ENCODE results near the gene EML3. TPM values are rescaled to one million over a fixed set of nuclear protein-coding genes. Genes with fewer than 3 reads are reported as not detected.

EML3 gene
- polyA plus RNA-seq, 1 donor (not counting 4 experiments of a cell fraction or from before 2014, with no cell fraction given) = 13.6 TPM

DNA sequence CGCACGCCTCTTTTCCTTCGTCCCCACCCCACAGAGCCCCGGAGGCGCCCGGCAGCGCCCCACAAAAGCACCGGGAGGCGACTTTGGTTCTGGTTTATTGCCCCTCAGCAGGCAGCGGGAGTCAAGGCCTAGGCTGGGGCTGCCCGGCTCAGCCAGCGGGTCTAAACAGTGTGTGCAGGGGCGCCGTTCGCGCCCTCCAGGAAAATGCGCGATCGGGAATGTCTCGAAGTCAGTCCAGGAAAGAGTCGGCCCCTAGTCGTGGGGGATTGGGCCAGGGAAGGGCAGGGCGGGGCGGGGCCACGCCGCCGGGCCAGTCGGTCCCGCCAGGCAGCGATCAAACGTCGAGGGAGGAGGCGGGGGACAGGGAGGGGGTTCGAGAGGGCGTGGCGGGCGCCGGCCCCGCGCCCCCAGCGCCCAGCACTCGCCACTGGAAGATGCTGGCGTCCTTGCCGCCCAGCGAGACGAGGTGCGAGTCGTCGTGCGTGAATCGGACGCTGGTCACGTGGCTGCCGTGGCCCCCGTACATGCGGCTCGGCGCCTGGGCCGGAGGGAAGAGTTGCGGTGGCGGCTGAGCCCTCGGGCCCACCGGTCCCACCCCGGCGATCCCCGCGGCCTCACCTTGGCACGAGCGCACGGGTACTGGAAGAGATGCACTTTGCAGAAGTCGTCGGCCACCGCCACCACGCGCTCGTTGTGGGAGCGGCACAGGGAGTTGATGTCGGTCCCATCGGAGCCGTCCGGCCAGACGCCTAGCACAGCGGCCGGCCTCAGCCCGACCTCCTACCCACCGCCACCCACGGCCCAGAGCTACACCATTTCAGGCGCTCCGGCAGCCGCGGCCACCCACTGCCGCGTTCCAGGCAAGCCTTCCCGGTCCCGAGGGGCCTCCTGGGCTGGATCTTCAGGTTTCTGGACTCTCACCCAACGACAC lies 10.2 kb downstream of the EML3 start:
- TF ChIP-seq EZH2 (IDR thresholded peaks at IDR 0.05; ENCODE audit: low read length) = no peak
- TF ChIP-seq, protein P1, sequence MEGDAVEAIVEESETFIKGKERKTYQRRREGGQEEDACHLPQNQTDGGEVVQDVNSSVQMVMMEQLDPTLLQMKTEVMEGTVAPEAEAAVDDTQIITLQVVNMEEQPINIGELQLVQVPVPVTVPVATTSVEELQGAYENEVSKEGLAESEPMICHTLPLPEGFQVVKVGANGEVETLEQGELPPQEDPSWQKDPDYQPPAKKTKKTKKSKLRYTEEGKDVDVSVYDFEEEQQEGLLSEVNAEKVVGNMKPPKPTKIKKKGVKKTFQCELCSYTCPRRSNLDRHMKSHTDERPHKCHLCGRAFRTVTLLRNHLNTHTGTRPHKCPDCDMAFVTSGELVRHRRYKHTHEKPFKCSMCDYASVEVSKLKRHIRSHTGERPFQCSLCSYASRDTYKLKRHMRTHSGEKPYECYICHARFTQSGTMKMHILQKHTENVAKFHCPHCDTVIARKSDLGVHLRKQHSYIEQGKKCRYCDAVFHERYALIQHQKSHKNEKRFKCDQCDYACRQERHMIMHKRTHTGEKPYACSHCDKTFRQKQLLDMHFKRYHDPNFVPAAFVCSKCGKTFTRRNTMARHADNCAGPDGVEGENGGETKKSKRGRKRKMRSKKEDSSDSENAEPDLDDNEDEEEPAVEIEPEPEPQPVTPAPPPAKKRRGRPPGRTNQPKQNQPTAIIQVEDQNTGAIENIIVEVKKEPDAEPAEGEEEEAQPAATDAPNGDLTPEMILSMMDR (optimal IDR thresholded peaks at IDR 0.05 in 1 of 3, IDR thresholded peaks at IDR 0.05 in 1 of 3, conservative IDR thresholded peaks at IDR 0.05 in 1 of 3; ENCODE audit: extremely low read depth in 1 of 3, insufficient read depth in 2 of 3, low read length in 3 of 3) = peak in 2 of 3 experiments; percentile 18 to 39
- H3K79me2 ChIP-seq (ENCODE audit: control insufficient read depth, insufficient read depth, low read length) = peaks cover 36% of the 10 kb centered on the region
- no peaks in the 10 kb centered on the region for H3K9me1 ChIP-seq (ENCODE audit: control insufficient read depth, extremely low read depth, insufficient read depth, low read length)
- dilution Hi-C loops (cut with MboI; ENCODE audit: extremely low pct_ligation_motif_present, low sequenced_read_pairs) = no loop called here
- peaks cover 19 to 24% of the 10 kb centered on the region in 2 experiments for H3K36me3 ChIP-seq (ENCODE audit: control insufficient read depth in 2 of 2, extremely low read depth in 1 of 2, insufficient read depth in 2 of 2, low read length in 2 of 2)
- no peak for DNase-seq (ENCODE audit: low read depth, low spot score)
- no peaks in the 10 kb centered on the region for H3K27me3 ChIP-seq (ENCODE audit: control insufficient read depth, extremely low read depth, insufficient read depth, low read length)
- H3K9ac ChIP-seq (ENCODE audit: control insufficient read depth, extremely low read depth, insufficient read depth, low read length) = peak overlapping the region; percentile 70
- H2AFZ ChIP-seq (ENCODE audit: control insufficient read depth, low read length) = peak overlapping the region; percentile 42
- peak overlapping the region; percentile 68 for H3K27ac ChIP-seq (ENCODE audit: control insufficient read depth, insufficient read depth, low read length)
- H3K4me1 ChIP-seq (ENCODE audit: control insufficient read depth, extremely low read depth, insufficient read depth, low read length) = peaks cover 14% of the 10 kb centered on the region
- peak overlapping the region; percentile 61 to 86 (median 75) for H3K4me3 ChIP-seq (ENCODE audit: control insufficient read depth in 2 of 3, extremely low read depth in 1 of 3, insufficient read depth in 2 of 3, low read depth in 1 of 3, low read length in 3 of 3)
- FAIRE-seq = no peak
- H3K9me3 ChIP-seq (ENCODE audit: control insufficient read depth, low read depth, low read length) = no peaks in the 10 kb centered on the region
- H3K4me2 ChIP-seq (ENCODE audit: control insufficient read depth, extremely low read depth, insufficient read depth, low read depth, low read length) = peak overlapping the region; percentile 80
- no peaks in the 10 kb centered on the region for H4K20me1 ChIP-seq (ENCODE audit: control insufficient read depth, extremely low read depth, insufficient read depth, low read length)

DNA sequence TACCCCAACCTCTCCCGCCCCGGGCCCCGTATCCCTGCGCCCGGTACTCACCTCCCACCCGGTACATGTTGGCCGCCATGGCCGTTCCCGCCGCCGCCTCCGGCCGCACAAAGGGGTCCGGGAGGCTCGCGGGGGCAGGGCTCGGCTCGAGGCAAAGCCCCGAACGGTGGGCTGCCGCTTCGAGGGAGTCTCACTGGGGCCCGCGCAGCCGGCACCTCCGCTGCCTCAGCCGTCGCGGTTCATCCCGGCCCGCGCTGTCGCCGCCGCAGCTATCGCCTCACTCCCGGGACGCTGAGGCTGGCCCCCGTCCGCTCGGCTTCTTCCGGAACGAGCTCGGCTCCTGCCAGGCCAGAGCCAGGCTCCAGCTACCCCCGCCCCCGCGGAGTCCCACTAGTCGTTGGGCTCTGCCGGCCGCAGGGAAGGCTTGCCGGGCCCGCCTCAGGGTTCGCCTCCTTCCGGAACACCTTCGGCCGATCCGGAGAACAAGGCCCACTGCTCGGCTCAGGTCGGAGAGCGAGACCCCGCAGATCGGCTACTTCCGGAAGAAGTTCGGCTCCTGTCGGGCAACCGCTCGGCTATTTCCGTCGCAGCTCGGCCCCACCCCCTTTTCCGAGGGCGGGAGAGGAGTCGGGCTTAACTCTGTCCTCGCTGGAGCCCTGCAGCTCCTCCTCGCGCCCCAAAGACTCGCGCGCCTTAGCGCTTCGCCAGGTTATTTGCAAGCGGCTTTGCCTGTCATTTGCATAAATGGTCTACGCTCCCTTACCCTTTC lies 11.0 kb downstream of the EML3 start, which contains the start of gene MTA2:
Gene MTA2, minus strand, starts transcription at position 494 of the 769 bp plus-strand sequence. Its CDS starts 415 bp downstream, at position 79.
- H3K79me2 ChIP-seq (ENCODE audit: control insufficient read depth, insufficient read depth, low read length) = peaks cover 41% of the 10 kb centered on the region
- FAIRE-seq (peak; percentile 78), DNase-seq (ENCODE audit: low read depth, low spot score) (peak; percentile 93)
- TF ChIP-seq, protein P1 (optimal IDR thresholded peaks at IDR 0.05 in 1 of 3, IDR thresholded peaks at IDR 0.05 in 1 of 3, conservative IDR thresholded peaks at IDR 0.05 in 1 of 3; ENCODE audit: extremely low read depth in 1 of 3, insufficient read depth in 2 of 3, low read length in 3 of 3) = no peak
- no peak for TF ChIP-seq EZH2 (IDR thresholded peaks at IDR 0.05; ENCODE audit: low read length)
- peaks cover 26 to 29% of the 10 kb centered on the region in 2 experiments for H3K36me3 ChIP-seq (ENCODE audit: control insufficient read depth in 2 of 2, extremely low read depth in 1 of 2, insufficient read depth in 2 of 2, low read length in 2 of 2)
- peak within 1 kb of the TSS; percentile 42 for H2AFZ ChIP-seq (ENCODE audit: control insufficient read depth, low read length)
- no peaks in the 10 kb centered on the region for H3K27me3 ChIP-seq (ENCODE audit: control insufficient read depth, extremely low read depth, insufficient read depth, low read length)
- H3K4me2 ChIP-seq (ENCODE audit: control insufficient read depth, extremely low read depth, insufficient read depth, low read depth, low read length) = peak within 1 kb of the TSS; percentile 99
- peak within 1 kb of the TSS; percentile 77 to 99 (median 86) for H3K4me3 ChIP-seq (ENCODE audit: control insufficient read depth in 2 of 3, extremely low read depth in 1 of 3, insufficient read depth in 2 of 3, low read depth in 1 of 3, low read length in 3 of 3)
- H4K20me1 ChIP-seq (ENCODE audit: control insufficient read depth, extremely low read depth, insufficient read depth, low read length) = no peaks in the 10 kb centered on the region
- H3K27ac ChIP-seq (ENCODE audit: control insufficient read depth, insufficient read depth, low read length) = peak within 1 kb of the TSS; percentile 95
- dilution Hi-C loops (cut with MboI; ENCODE audit: extremely low pct_ligation_motif_present, low sequenced_read_pairs) = no loop called here
- H3K9me1 ChIP-seq (ENCODE audit: control insufficient read depth, extremely low read depth, insufficient read depth, low read length) = no peaks in the 10 kb centered on the region
- peak within 1 kb of the TSS; percentile 95 for H3K9ac ChIP-seq (ENCODE audit: control insufficient read depth, extremely low read depth, insufficient read depth, low read length)
- peaks cover 14% of the 10 kb centered on the region for H3K4me1 ChIP-seq (ENCODE audit: control insufficient read depth, extremely low read depth, insufficient read depth, low read length)
- H3K9me3 ChIP-seq (ENCODE audit: control insufficient read depth, low read depth, low read length) = no peaks in the 10 kb centered on the region

Data from keratinocyte (primary cell).